ENCODE data around the gene SYNJ2.

Gene SYNJ2

DNA sequence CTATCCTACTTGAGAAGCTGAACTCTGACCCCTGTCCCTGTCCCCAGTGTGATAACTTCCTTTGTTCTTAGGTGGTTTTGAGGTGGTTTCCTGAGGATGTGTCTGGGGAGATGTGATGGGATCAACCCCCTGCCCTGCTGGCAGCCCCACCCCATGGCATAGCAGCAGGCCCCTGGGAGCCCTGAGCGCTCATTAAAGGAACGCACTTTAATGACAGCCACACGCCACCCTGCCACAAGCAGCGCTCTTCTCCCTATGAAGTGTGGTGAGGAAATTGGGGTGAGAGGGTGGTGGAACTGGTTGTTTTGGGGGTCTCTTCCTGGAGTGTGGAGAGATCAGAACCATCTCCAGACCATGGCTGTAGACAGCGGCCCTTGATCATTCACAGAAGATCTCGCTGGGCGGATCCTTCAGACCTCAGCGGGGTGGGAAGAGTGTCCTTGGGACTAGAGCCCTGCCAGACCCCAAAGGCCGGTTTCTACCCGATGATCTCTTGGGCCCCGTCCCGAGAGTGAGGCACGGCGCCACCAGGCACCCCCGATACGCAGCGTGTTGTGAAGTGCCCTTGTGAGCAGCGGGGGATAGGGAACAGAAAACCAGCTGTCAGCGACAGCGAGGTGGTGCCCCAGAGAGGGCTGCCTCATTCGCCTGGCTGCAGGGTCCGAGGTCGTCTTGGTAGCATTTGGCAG is 45.4 kb downstream of the SYNJ2 start:
- no peak for DNase-seq (ENCODE audit: low read depth in 3 of 3)

DNA sequence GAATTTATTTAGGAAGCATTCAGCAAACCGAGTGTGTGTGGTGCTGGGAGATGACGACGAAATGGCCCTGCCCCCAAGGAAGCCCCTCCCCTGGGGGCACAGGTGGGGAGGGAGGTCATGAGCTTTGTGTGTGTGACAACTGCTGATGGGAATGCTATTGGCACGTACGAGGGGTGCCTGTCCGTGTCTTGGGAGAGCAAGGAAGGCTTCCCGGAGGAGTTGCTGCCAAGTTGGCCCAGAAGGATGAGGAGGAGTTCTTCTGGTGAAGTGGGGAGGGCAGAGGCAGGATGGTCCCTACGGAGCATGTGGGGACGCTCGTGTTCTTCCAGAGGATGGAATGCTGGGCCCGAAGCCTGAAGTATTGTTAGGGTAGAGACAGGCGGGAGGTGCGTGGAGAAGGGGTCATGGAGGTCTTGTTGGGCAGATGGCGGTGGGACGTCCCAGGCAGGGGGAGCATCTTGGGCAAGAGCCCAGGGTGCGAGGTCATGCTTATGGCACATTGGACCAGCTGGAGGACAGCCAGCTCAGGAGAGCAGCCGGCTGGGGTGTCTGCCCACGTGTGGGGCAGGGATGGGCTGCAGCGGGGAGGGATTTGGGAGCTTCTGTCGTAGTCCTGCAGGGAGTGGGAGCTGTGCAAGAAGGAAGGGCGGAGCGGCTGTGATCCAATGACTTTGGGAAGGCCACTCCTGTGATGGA is 46.1 kb downstream of the SYNJ2 start:
- DNase-seq (ENCODE audit: low read depth in 3 of 3), result no peak

DNA sequence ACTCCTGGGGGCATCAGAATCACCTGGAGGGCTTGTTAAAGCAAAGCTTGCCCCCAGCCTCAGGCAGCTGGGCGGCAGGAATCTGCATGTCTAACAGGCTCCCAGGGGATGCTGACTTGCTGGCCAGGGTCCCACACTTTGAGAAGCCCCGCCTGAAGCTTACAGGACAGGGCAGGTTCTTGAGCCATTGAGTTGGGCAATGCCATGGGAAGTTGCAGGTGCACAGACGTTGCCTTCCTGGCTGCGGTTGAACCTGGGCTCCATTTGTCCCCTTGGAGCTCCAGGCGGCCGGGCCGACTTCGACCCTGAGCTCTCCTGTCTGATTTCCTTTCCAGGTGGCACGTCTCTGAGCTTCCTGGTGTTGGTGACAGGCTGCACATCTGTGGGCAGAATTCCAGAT is 46.8 kb downstream of the SYNJ2 start:
- no peak for DNase-seq (ENCODE audit: low read depth in 3 of 3)

DNA sequence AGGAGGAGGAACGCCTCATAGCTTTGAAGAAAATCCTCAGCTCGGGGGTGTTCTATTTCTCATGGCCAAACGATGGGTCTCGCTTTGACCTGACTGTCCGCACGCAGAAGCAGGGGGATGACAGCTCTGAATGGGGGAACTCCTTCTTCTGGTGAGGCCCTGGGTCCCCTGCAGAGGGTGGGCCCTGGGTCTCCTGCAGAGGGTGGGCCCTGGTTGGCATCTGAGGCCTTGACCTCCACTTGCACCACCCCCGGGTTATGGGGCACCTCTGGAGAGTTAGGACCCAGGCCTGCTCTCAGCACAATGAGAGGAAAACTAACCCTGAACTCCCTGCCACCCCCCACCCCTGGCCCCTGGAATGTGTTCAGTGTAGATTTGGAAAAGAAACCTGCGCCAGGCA is 47.2 kb downstream of the SYNJ2 start:
- no peak for DNase-seq (ENCODE audit: low read depth in 3 of 3)

DNA sequence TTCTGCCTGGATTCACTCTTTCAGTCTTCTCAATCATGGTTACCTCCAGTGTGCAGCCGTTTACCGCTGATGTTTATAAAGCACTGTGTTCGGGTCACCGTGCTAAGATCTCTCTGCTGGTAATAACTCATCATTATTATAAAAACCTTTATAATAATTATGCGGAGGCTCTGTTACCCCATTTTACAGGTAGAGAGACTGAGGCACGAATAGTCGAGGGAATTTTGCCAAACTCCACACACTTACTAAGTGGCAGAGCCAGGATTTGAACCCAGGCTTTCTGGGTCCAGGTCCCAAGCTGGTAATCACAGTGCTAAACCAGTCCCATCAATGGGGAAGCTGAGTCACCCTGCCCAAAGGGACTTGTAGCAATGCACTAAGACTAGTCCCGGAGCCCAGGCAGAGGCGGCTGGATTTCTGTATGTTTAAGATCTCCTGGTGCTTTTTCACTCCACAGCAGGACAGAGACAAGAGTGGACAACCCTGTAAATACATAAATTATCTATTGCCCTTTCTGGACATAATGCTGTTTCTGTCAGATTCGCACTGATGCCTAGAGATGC is 48.1 kb downstream of the SYNJ2 start:
- DNase-seq (ENCODE audit: low read depth in 3 of 3), result no peak

DNA sequence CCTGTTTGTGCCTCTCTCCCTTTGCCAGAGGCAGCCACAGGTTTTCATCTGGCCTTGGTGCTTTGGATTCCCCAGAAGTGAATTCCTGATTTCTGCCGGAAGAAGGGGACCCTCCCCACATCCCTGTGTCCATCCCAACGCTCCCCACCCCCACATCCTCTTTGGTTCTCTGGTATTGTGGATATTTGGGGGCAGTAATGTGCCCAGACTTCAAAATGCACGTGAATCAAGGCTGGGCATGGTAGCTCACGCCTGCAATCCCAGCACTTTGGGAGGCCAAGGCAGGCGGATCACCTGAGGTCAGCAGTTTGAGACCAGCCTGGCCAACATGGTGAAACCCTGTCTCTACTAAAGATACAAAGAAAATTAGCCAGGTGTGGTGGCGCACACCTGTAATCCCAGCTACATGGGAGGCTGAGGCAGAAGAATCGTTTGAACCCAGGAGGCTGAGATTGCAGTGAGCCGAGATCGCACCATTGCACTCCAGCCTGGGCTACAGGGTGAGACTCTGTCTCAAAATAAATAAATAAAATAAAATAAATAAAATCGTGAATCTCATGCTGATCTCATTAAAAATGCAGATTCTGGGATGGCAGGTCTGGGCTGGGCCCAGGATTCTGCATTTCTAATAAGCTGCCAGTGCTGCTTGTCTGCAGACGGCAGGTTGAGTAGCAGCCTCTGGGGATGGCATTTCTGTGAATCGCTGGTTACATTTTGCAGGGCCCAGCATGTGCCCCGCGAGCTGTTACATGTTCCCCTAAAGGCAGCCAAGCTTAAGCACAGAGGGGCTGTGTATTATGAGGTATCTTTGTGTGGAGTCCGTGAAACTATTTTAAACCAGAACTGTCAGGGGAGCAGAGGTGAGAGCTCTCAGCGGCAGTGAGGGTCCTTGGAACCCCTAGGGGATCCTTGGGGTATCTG is 49.0 kb downstream of the SYNJ2 start:
- DNase-seq (ENCODE audit: low read depth in 3 of 3), result no peak

DNA sequence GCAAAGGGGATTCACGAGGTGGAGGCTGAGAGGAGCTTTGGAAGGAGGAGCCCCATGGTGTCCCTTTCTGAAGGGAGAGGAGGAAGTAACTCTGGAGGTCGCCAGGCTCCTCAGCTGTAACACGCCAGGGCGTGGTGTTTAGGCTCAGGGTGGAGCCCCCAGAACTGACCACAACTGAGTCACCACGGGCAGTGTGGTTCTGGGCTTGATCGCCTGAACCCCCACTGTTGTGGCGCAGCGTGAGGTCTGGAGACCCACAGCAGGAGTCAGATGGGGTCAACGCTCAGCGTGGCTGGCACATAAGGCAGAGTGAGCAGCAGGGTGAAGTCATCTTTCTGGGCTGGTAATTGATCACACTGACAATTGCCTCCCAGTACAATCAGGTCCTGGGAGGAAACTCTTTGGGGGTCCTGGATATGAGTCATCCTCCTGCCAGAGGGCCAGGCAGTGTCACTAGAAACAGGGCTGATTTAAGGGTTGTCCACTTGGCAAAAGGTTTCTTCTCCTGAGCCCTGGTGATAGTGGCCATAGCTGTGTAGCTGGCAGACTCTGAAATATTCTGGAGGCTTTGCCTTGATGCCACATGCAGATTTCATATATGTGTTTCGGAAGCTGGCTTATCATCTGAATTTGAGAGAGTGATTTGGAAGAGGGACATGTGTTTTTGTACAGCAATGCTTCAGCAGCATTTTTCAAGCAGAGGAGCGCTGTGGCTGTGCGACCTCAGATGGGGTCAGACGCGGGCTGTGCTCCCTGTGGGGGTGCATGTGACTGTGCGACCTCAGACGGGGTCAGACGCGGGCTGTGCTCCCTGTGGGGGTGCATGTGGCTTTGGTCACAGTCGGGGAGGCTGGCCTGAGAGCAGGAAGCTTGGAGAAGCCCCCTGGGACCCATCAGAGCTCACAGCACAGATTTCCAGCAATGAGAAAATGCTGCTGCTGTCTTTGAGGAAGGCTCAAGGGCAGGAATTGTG is 50.0 kb downstream of the SYNJ2 start:
- DNase-seq (ENCODE audit: low read depth in 3 of 3), result no peak

DNA sequence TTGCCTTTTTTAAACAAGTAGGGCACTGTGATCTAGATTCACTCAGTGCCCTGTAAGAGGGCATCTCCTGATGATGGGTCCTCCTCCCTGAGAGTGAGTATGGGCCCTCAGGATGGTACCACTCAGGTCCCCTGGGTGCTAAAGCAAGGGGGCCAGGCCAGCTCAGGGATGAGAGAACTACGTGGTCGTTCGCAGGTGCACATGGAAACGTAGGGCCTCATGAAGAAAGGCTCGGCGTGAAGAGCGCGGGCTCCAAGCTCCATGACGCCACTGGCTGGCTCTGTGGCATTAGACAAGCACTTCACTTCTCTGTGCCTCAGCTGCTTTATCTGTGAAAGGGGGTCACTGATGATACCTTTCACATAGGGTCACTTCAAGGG is 50.7 kb downstream of the SYNJ2 start:
- DNase-seq (ENCODE audit: low read depth in 3 of 3), result no peak

DNA sequence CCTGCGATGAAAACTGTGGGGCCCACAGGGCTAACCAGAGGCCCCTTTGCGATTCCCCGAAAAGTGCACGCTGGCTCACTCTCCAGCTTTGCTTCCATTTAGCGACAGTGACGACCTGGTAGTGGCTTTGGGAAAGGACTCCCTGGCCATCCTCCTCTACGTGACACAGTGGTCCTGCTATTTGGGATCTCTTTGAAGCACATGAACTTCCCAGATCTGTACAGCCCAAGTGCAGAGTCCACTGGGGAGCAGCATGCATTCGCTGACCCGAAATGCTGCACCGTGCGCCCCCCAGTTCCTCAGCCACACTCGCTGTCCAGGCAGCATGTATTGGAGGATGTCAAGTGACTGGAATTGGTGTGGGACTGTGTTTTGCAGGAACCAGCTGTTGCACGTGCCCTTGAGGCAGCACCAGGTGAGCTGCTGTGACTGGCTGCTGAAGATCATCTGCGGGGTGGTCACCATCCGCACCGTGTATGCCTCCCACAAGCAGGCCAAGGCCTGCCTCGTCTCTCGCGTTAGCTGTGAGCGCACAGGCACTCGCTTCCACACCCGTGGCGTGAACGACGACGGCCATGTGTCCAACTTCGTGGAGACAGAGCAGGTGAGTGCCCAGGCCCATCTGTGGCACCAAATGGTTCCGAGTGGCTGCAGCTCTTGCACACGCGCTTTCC is 51.6 kb downstream of the SYNJ2 start:
- DNase-seq (ENCODE audit: low read depth in 3 of 3), result no peak

DNA sequence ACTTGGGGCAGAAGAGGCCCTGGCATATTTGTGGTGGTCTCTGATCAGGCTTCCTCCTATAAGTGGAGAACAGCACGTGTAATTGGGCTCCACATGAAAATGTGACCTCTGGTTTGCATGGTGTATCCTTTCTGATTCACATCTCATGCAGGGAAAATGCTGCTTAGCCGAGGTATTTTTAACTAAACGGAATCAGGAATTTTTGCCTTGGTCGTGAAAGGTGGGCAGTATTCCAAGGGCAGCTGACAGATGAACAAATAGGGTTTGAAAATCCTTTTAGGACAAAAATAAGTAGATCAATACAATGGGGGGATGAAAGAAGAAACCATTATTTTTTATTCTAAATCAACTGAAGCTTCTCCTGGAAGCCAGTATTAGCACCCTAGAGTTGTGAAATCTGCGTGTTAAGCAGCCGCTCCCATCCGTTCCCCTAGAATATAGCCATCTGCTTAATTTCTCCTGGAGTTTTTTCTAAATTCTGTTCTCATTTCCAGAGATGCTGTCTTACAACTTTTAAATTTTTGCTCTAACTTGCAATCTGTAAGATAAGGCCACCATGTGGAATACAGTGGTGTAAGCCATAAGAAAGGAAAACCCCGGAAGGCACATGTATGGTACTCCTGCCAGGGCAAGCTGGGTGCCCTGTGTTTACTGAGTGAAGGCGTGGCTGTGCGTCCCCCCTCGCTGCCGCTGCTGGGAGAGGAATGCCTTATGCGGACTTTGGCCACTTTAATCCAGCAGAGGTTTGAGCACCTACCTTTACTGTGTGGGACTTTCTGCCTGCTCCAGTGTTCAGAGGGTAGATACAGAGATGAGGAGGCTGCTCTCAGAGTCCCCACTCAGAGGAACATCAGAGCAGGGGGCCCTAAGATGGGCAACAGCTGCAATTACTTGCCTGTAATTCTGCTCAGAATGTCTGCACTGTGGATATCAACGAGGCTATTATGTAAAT is 52.4 kb downstream of the SYNJ2 start:
- DNase-seq (ENCODE audit: low read depth in 3 of 3), result no peak

DNA sequence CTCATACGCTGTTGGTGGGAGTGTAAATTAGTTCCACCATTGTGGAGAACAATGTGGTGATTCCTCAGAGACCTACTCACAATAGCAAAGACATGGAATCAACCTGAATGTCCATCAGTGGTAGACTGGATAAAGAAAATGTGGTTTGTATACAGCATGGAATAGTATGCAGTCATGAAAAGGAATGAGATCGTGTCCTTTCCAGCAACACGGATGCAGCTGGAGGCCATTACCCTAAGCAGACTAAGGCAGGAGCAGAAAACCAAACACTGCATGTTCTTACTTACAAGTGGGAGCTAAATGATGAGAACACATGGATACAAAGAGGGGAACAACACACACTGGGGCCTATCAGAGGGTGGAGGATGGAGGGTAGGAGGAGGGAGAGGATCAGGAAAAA is 54.6 kb downstream of the SYNJ2 start:
- DNase-seq (ENCODE audit: low read depth in 3 of 3), result no peak

DNA sequence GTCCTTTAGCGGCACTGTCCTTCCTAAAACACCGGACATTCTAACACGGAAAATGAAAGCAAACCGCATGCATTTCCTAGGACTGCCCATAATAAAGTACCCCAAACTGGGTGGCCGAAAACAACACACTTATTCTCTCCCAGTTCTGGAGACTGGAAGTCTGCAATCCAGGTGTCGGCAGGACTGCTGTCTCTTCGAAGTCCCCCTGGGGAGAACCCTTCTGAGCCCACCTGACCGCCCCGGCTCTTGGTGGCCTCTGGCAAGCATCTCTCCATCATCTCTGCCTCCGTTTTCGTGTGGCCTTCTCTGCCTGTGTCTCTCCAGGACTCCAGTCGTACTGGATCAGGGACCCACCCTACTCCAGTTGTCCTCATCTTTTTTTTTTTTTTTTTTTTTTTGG is 55.4 kb downstream of the SYNJ2 start:
- no peak for DNase-seq (ENCODE audit: low read depth in 3 of 3)

DNA sequence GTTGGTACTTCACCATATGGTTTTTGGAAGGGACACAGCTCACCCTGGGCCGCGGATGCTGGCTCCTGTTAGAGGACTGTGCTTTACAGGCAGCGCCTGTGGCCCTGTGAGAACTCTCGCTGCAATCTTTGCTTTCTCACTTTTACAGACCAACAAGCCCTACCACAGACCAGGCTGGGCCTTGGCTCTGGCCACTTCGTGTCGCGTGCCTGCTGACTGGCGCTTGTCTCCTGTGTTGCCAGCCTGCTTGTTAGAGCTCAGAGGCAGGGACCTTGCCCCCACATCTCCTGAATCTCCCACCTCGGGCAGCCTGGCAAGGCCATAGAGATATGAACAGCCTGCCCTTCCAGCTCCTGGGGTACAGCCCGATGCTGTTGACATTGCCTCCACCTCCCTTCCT is 56.1 kb downstream of the SYNJ2 start:
- DNase-seq (ENCODE audit: low read depth in 3 of 3), result no peak

DNA sequence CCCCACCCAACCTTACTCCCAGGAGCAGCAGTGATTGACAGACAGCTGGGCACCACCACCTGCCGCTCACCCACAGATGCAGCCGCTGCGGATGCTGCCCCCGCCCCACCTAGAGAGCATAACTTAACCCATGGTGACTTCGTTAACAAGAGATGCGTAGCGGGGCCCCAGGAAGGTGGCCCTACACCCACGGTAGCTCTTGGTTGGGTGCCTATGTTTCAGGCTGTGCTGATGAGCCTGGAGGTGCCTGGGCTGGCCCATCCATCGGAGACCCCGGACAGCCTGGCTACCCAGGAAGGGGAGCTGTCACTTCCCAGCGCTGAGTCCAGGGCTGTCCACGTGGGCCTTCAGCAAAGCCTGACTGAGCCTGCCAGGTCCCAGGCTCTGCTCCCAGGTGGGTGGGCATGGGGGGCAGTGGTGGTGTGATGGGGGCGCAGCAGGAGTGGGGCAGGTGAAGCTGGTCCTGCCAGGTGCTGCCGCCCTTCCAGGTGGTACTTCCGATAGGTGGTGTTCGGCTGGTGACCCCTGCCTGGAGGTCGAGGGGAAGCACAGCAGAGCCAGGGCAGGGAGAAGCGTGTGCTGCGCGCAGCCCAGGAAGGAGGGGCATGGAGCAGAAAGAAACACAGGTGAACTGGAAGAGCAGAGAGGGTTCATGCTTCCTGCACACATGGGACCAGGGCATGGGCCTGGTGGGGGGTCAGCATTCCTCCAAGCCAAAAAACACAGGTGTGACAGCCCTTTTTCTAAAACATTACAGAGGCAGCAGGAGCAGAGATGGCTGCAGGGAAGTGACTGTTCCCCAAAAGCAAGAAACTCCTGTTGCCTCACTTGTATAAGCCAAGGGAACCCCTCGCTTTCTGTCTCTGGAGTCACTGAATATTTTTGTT is 56.9 kb downstream of the SYNJ2 start:
- no peak for DNase-seq (ENCODE audit: low read depth in 3 of 3)

DNA sequence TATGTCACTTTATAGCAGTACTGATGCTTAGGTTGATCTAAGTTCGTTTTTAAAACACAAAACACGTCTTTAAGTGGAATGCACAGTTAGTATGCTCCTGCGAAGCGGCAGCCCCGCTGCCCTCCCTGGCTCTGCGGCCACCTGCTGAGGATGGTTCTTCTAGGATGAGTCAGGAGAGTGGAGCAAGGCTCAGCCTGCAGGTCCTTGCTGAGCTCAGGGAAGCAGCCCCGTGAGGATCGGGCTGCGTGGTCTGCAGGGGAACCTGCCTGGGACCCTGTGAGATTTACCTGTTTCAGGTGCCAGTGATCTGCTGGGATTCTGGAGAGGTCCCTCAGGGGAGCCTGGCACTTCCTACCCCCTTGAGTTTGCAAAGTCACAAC is 57.5 kb downstream of the SYNJ2 start:
- DNase-seq (ENCODE audit: low read depth in 3 of 3), result no peak

DNA sequence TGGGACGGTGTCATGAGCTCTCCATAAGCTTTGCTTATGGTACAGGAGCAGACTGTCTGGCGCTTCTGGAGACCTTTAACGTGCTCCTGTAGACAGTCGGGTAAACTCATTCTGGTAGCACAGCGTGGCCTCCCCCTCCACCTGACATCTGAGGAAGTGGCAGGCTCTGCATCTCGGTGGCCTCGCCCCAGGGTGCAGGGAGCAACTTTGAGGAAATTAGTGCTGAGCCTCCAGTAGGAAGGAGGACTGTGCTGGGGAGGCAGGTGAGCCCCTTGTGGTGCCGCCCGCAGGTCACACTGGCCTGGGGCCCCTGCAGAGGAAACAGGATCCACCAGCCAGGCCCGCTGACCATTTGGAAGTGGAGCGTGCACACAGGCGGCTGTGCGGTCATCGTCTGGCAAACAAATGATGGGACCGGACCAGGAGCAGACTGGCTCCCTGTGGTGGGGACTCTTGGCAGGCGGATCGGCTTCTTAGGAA is 57.9 kb downstream of the SYNJ2 start:
- no peak for DNase-seq (ENCODE audit: low read depth in 3 of 3)

DNA sequence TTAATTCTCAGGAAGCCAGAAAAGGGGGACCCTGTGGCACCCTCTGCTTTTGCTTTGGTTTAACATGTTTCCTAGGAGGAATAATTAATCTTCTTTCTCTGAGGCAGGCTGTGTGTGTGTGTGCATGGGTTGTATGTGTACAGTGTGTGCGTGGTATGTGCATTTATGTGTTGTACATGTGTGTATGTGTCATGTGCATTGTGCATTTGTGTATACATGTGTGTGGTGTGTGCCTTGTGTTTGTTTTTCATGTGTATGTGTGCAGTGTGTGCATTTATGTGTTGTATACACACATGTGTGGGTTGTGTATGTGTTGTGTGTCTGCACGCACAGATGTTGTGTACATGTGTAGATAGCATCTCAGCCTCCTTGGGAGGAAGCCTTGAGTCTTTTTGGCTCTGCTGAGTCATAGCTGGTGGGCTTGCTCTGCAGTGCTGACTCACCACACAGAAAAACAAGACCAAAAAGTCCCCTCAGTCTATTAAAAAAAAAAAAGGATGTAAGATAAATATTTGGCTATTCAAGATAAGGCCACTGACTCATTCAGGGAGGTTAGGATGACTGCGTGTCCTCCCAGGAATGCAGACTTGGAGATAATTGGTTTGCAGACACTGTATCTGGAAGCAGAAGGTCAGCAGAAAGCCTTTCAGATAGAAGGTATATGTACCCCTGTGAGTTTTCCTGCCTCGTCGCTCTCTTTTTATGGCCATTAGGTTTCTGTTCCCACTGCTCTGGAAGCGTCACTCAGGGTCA is 58.6 kb downstream of the SYNJ2 start:
- DNase-seq (ENCODE audit: low read depth in 3 of 3), result no peak
